Astrocyte of the cerebellum (primary cell): ENCODE data around the gene PRSS38.
A peak's percentile ranks its signal among the peaks of the same experiment; 100 is the strongest.

ENCODE experiments used
- DNase-seq: peaks from one replicate; pipeline ENCODE4 v3.0.0-alpha.2; 2011; ENCODE audit warnings: low read depth
- H3K4me3 ChIP-seq: 2 replicates; pipeline ENCODE4 v1.5.1; 2011; ENCODE audit warnings: mild to moderate bottlenecking, low read depth, low read length, moderate library complexity
- CTCF ChIP-seq: IDR thresholded peaks from 2 replicates; pipeline ENCODE4 v1.5.1; 2012; ENCODE audit warnings: low read length, low read depth, moderate library complexity, mild to moderate bottlenecking; ENCODE audit errors: missing control alignments
- in situ Hi-C: cut with HindIII; loops from 2 replicates; pipeline ENCODE4 v1.10.0; 2017; ENCODE audit warnings: low sequenced_read_pairs

Gene PRSS38

GRCh38 chr1:227883073-227883520 lies 67.6 kb downstream of the PRSS38 start:
- DNase-seq: no peak

DNA sequence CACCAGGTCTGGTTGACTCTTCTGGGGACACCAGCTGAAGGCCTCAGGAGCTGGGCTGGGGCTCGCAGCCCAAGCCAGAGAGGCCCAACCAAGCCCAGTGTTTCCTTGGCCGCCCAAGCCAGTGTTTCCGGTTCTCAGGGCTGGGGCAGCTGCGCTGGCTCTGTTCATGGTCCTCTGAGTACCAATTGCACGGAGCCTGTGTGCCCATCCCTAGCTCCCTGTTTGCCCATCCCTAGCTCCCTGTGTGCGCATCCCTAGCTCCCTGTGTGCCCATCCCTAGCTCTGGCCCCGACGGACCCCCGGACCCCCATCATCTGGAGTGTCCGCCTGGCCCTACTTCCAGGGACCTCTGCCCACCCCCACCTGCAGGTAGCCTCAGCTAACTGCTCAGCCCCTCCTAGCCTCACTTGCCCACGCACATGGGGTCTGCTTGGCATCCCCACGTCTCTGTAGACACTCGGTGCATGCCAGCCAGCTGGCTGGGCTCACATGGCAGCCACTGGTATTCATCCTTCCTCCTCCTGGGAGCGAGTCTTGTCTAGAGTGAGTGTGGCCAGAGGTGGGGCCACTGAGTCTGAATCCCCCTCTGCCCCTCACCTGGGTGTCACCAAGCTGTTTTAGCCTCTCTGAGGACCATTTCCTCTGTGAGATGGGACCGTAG lies 68.3 kb downstream of the PRSS38 start:
- DNase-seq: no peak
- H3K4me3 ChIP-seq: no peak overlapping the region
- in situ Hi-C loops: no loop called here
- no peak for TF ChIP-seq CTCF

More at GRCh38 chr1:227883073-227883520, 67.6 kb downstream of the PRSS38 start:
- TF ChIP-seq CTCF: no peak
- in situ Hi-C loops: no loop called here
- no peak overlapping the region for H3K4me3 ChIP-seq

- DNase-seq: no peak
- in situ Hi-C loops: no loop called here
- no peak overlapping the region for H3K4me3 ChIP-seq
- TF ChIP-seq CTCF: no peak
These were observed 69.1 kb downstream of the PRSS38 start for GRCh38 chr1:227884370-227885134.

DNA sequence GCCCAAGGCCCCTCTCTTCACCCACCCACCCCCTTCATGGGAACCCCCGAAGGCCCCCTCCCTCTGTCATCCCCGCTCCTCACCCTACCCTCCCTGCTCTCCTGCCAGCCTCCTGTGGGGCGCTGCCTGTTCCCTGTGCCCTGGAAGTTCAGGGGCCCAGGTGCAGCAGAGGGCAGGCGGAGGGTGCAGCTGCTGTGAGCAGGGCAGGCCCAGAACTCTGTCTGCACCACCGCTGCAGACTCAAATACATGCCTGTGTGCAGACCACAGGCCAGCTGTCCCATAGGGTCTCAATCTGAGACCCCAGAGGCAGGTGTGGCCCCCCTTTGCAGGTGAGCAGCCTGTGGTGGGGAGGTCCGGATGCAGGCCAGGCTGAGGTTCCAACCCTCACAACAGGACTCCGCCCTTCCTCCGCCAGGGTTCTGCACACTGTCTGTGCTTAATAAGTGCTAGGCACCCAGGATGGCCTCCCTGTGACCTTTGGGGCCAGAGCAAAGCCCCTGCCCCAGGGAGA lies 69.7 kb downstream of the PRSS38 start:
- in situ Hi-C loops: no loop called here
- DNase-seq: no peak
- TF ChIP-seq CTCF: no peak
- H3K4me3 ChIP-seq: no peak overlapping the region

- in situ Hi-C loops: no loop called here
- H3K4me3 ChIP-seq: no peak overlapping the region
- peak; percentile 31 for DNase-seq
- no peak for TF ChIP-seq CTCF
These were observed 70.4 kb downstream of the PRSS38 start for GRCh38 chr1:227885648-227886502.

DNA sequence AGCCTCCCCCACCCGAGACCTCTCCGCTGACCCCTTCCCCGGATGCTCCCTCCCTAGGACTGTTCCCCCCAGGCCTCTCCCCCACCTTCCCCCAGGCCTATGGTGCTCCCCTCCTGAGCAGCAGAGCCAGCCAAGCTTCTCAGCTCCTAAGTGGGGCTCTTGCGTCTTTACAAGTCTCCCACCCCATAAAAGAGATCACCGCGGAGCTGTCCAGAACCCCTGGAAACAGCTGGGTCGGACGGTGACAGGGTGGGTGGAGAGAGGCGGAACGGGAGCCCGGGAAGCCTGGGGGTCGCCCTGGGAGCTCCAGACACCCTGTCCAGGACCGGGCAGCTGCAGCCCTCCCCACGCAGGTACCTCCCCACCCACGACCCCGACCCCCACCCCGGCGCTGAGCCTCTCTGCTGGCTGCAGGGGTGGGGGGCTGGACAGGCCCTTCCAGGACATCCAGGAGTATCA lies 71.1 kb downstream of the PRSS38 start:
- DNase-seq: no peak
- in situ Hi-C loops: no loop called here
- no peak for TF ChIP-seq CTCF
- no peak overlapping the region for H3K4me3 ChIP-seq
